GM21528 (cell line): ENCODE data around the gene ABCB1.
"Not testable (repeated sequence)": the region's sequence is repeated elsewhere in the genome, so short reads cannot be mapped to it uniquely, and the experiment has no call there.

Experiments
- ATAC-seq: cut with Tn5 transposase; IDR thresholded peaks from one replicate; pipeline ENCODE4 v1.9.1; 2021; ENCODE audit warnings: mild to moderate bottlenecking, moderate library complexity; ENCODE audit not compliant: unreplicated experiment, low FRiP score

The ABCB1 gene

GRCh38 chr7:87475359-87476178 is 125.1 kb downstream of the ABCB1 start, which contains the start of gene ABCB4:
ABCB4 (minus strand) TSS chr7:87475680; CDS start chr7:87475465, 215 bp downstream.
- peak; percentile 27 for ATAC-seq

- peak; percentile 80 for ATAC-seq
Measured at GRCh38 chr7:87474533-87475358, 125.9 kb downstream of the ABCB1 start.

- peak; percentile 3 for ATAC-seq
Measured at GRCh38 chr7:87473986-87474385, 126.7 kb downstream of the ABCB1 start.

GRCh38 chr7:87473192-87473591 is 127.5 kb downstream of the ABCB1 start:
- ATAC-seq, result no peak

GRCh38 chr7:87471473-87471872 is 129.2 kb downstream of the ABCB1 start:
- no peak for ATAC-seq

GRCh38 chr7:87469204-87469603 is 131.5 kb downstream of the ABCB1 start:
- not testable (repeated sequence) for ATAC-seq

GRCh38 chr7:87465534-87465880 is 135.2 kb downstream of the ABCB1 start:
- ATAC-seq, result not testable (repeated sequence)

- not testable (repeated sequence) for ATAC-seq
Measured at GRCh38 chr7:87464830-87465533, 135.7 kb downstream of the ABCB1 start.

- ATAC-seq, result no peak
Measured at GRCh38 chr7:87463982-87464381, 136.7 kb downstream of the ABCB1 start.

- ATAC-seq, result not testable (repeated sequence)
Measured at GRCh38 chr7:87460444-87460843, 140.2 kb downstream of the ABCB1 start.

GRCh38 chr7:87459941-87460340 is 140.7 kb downstream of the ABCB1 start:
- no peak for ATAC-seq

- ATAC-seq, result no peak
Measured at GRCh38 chr7:87458148-87458547, 142.5 kb downstream of the ABCB1 start.

GRCh38 chr7:87456247-87456646 is 144.4 kb downstream of the ABCB1 start:
- ATAC-seq, result no peak
